AG08395 (cell line): ENCODE measurements around the gene ACP4.
A peak's percentile ranks its signal among the peaks of the same experiment; 100 is the strongest.
"Not testable (repeated sequence)": the region's sequence is repeated elsewhere in the genome, so short reads cannot be mapped to it uniquely, and the experiment has no call there.

ENCODE experiments used
- DNase-seq: peaks from one replicate; pipeline ENCODE4 v3.0.0; 2012; ENCODE audit warnings: mixed read lengths, low spot score

The ACP4 gene

DNA sequence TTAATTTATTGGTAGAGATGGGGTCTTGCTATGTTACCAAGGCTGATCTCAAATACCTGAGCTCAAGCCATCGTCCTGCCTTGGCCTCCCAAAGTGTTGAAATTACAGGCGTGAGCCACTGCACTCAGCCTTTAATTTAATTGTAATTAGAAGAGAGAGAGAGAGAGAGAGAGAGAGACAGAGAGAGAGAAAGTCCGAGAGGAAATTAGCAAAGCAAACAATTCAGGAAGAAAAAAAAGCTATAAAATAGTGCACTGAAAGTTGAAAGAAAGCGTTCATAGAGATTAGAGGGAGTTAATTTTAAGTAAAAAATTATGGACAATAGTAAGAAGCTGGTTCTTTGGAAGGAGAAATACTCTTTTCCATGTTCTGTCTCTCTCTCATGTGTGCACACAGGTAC, 13.0 kb upstream of the ACP4 start:
- DNase-seq: no peak

DNA sequence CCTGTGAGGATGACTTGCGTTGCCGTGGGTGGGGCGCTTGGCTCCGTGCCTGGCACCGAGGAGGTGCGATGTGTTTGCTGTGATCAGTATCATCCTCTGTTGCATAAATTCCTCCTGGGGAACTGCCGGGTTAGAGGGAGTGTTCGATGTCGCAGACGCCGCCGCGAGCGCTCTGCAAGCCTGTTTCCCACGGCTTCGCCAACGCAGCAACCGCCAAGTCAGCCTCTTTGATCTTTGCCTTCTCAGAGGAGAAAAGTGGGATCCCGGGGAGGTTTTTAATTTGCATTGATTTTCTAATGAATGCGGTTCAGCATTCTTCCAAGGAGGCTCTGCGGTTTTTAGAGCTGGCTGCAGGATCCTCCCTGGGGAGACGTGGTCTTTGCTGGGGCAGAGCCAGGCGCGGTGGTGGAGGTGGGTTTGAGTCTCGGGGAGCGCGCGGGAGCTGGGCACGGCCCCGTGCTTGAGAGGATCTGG, 12.3 kb upstream of the ACP4 start:
- peak; percentile 33 for DNase-seq

- DNase-seq: no peak
Measured at GRCh38 chr19:50778906-50779430, 11.2 kb upstream of the ACP4 start.

DNA sequence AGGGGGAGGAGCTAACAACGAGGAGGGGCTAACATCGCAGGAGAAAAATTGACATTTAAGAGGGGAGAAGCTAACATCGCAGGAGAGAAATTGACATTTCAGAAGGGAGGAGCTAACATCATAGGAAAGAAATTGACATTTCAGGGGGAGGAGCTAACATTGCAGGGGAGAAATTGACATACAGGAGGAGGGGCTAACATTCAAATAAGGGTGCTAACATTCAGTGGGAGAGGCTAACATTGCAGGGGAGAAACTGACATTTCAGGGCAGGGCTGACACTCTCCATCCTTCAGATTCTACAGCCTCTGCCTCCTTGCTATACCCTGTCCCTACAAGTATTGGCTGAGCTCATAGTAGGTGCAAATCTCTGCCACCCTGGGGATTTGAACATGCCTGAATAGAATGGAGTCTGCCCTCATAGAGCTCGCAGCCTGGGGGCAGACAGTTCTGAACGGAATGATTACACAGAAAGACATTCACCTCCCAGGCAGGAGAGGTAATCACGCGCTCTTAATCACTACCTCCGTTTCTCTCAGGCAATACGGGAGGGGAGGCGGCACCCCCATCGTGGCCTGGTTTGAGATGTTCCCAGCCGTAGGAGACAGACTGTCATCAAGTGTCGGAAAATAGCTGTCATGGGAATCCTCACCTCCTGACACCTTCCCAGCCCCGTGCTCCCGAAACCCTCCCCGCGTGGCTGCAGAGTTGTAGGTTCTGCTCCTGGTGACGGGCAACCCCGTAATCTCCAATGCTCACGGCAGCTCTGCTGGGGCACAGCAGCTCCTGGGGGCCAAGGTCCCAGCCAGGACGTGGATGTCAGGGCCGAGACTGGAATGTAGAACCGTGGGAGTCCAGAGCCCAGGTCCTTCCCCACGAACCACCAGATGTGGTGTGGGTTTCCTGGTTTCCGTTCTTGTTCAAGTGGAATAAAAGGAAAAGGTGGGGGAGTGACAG, 10.4 kb upstream of the ACP4 start:
- DNase-seq: no peak

DNA sequence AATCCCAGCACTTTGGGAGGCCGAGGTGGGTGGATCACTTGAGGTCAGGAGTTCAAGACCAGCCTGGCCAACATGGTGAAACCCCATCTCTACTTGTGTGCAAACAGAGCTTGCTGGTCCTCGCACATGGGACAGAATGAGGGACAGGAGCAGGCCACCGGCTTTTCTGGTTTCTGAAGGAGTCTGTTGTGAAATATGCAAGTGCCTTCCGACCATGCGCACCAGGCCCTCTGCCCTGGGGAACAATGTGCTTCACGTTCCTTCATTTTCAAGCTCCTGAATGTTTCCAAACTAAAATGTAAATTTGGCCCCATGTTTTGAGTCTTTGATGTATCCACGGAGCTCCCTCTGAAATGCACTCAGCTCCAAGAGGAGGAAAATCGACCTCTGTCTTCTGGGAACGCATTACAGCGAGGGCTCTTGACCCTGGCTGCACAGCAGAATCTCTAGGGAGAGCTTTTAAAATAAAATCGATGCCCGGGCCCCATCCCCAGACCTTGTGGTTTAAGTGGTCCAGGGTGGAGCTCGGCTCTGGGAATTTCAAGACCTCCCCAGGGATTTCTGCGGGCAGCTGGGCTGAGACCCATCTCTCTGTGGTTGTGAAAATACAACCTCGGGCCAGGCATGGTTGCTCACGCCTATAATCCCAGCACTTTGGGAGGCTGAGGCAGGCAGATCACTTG, 9.3 kb upstream of the ACP4 start:
- DNase-seq: no peak

- not testable (repeated sequence) for DNase-seq
Measured at GRCh38 chr19:50783848-50784152, 6.4 kb upstream of the ACP4 start.

- DNase-seq: no peak
Measured at GRCh38 chr19:50784710-50785109, 5.5 kb upstream of the ACP4 start.

DNA sequence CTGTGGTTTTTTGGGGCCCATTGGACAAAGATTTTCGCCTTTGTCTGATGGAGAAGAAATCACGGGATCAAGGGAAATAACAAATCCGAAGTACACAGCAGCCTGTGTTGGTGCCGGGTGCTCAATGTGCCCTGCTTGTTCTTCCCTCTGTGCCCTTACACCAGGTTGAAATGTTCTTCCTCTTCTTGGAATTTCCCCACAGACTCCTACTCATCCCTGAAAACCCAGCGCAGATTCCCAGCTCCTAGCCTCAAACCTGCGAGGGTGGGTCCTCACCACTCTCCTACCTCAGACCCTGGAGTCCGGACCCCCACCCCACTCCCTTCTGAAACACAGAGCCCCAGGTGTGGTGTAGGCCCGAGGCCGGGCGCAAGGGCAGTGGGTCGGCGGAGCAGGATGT, 4.9 kb upstream of the ACP4 start:
- no peak for DNase-seq

- no peak for DNase-seq
Measured at GRCh38 chr19:50790922-50791467, 780 bp downstream of the ACP4 start.

GRCh38 chr19:50791594-50792271, 1.5 kb downstream of the ACP4 start:
- no peak for DNase-seq

GRCh38 chr19:50792272-50793250, 2.3 kb downstream of the ACP4 start:
- no peak for DNase-seq

DNA sequence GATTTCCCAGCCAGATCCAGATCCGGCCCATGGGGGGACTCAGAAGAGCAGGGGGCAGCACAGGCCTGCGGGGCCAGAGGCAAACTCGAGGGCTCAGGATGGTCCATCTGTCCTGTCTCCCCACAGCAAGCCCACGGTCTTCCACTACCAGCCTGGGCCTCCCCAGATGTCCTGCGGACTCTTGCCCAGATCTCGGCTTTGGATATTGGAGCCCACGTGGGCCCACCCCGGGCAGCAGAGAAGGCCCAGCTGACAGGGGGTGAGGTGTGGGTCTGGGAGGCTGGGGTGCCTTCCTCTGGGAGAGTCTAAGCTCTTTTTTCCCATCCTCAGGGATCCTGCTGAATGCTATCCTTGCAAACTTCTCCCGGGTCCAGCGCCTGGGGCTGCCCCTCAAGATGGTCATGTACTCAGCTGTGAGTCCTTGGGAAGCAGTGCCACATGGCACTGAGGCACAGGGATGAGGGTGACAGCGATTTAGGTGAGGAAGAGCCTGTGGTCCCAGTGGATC, 3.4 kb downstream of the ACP4 start:
- no peak for DNase-seq

DNA sequence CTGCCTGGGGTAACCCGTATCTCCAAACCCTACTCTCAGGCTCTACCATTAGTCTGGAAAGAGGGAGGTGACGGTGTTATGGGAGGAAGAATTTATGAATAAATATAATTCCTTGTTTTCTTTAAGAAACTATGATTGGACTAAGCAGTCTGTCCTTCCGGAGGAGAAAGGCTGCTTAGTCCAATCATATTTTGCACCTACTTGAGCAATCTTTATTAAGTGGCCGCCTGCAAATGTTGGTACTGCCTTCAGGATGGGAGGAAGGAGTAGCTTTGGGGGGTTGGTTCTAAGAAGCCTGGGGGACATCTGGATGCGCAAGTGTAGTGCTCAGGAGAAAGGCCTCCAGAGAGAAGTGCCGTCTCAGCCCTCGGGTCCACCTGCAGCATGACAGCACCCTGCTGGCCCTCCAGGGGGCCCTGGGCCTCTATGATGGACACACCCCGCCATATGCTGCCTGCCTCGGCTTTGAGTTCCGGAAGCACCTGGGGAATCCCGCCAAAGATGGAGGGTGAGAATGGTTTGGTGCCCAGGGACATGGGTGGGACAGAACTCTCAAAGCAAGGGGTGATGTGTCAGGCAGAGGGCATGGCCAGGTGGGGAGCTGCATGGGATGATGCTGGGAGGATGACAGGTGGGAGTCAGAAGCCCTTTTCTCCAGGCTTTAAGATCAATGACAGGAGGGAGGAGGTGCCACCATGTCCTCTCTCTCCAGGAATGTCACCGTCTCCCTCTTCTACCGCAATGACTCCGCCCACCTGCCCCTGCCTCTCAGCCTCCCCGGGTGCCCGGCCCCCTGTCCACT, 4.1 kb downstream of the ACP4 start:
- DNase-seq: no peak

DNA sequence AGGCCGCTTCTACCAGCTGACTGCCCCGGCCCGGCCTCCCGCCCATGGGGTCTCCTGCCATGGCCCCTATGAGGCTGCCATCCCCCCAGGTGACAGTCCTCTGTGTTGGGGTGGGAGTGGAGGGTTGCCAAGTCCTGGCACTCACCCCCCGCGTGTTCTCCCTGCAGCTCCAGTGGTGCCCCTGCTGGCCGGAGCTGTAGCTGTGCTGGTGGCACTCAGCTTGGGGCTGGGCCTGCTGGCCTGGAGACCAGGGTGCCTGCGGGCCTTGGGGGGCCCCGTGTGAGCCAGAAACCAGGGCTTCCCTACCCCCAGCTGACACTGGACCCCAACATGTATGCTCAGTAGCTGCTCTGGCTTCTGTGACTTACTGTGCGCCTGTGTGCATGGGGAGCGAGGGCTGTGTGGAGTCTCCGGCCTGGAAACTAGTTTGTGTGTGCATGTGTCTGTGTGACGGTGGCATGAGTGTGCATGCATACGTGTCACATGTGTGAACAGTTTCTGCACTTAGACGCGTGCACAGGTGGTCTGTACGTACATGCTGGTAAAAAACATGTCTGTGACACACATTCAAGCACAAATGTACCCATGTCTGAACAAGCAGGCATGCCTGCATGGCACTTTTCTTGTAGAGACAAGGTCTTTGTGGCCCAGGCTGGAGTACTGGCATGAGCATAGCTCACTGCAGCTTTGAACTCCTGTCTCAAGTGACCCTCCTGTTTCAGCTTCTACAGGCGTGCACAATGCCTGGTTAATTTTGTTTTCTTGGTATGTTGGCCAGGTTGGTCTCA, 4.9 kb downstream of the ACP4 start:
- no peak for DNase-seq

DNA sequence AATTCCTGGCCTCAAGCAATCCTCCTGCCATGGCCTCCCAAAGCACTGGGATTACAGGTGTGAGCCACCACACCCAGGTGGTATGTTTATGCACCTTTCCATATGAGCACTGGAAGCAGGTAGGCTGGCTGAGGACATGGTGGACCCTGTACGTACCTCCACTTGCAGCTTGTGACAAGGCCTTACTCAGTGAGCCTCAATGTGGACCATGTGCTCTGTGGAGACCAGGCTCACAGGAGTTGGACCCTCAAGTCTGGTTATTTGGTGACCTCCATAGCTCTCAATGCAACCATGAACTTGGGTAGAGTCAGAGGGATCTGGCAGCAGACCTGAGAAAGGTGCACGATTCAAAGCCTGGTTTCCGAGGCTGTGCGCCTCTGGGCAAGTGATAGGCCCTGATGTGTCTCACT, 5.5 kb downstream of the ACP4 start:
- DNase-seq: no peak

DNA sequence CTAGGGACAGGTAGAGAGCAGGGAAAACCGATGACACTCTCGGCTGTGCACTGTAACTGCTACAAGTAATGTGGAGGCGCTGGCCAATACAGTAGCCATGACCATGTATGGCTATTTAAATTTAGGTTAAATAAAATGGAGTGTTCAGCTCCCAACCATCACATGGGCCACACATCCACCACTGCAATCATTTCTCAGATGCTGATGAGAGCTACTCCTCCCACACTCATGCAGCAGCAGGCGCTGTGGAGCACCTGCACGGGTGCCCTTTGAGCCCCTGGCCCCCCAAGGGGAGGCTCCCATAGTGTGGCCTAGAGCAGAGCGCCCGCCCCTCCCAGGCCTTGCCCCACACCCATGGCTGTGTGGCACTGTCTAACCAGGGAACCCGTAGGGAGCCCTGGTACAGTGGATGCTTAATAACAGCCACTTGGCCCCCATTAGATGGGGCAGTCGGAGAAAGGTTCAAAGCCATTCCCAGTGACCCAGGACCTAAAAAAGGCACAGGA, 6.0 kb downstream of the ACP4 start:
- no peak for DNase-seq

- no peak for DNase-seq
Measured at GRCh38 chr19:50796634-50797428, 6.6 kb downstream of the ACP4 start.

- no peak for DNase-seq
Measured at GRCh38 chr19:50797429-50797780, 7.2 kb downstream of the ACP4 start.
